Mesenchymal stem cell (in vitro differentiated cells and primary cell): Measurements from ENCODE around the gene ESRRB.

Experiments used
- DNase-seq: peaks from one replicate; pipeline ENCODE4 v3.0.0-alpha.2; 2013
- H2AFZ ChIP-seq: one replicate; pipeline ENCODE4 v1.6.1; 2013; ENCODE audit warnings: low read depth, mild to moderate bottlenecking, control low read depth, inconsistent platforms, low read length, moderate library complexity
- H2AK5ac ChIP-seq: 2 replicates; pipeline ENCODE4 v1.6.1; 2013; ENCODE audit warnings: low read length, moderate library complexity, mild to moderate bottlenecking, inconsistent platforms; ENCODE audit not compliant: severe bottlenecking
- H2BK120ac ChIP-seq: one replicate; pipeline ENCODE4 v1.6.1; 2013; ENCODE audit warnings: low read depth, mild to moderate bottlenecking, inconsistent platforms, low read length, moderate library complexity
- H2BK12ac ChIP-seq, 2 experiments: one replicate each; pipeline ENCODE4 v1.6.1; 2013; ENCODE audit warnings: inconsistent platforms in 2 of 2, low read length in 2 of 2, mild to moderate bottlenecking in 2 of 2, moderate library complexity in 2 of 2, control low read depth in 1 of 2
- H2BK15ac ChIP-seq: one replicate; pipeline ENCODE4 v1.6.1; 2013; ENCODE audit warnings: mild to moderate bottlenecking, low read depth, inconsistent platforms; ENCODE audit not compliant: poor library complexity, severe bottlenecking
- H2BK5ac ChIP-seq: 2 replicates; pipeline ENCODE4 v1.6.1; 2013; ENCODE audit warnings: low read depth, mild to moderate bottlenecking, low read length, control low read depth, inconsistent platforms; ENCODE audit not compliant: poor library complexity, severe bottlenecking
- H3K14ac ChIP-seq, 2 experiments: one replicate each; pipeline ENCODE4 v1.6.1; 2013; ENCODE audit warnings: inconsistent platforms in 2 of 2, low read length in 2 of 2, control low read depth in 1 of 2, mild to moderate bottlenecking in 1 of 2, moderate library complexity in 1 of 2
- H3K18ac ChIP-seq, 2 experiments: one replicate each; pipeline ENCODE4 v1.6.1; 2013; ENCODE audit warnings: inconsistent platforms in 2 of 2, low read length in 2 of 2, control low read depth in 1 of 2, low read depth in 1 of 2, mild to moderate bottlenecking in 1 of 2
- H3K23ac ChIP-seq, 2 experiments: one replicate each; pipeline ENCODE4 v1.6.1; 2013; ENCODE audit warnings: inconsistent platforms in 2 of 2, low read length in 2 of 2, mild to moderate bottlenecking in 2 of 2, moderate library complexity in 2 of 2, control low read depth in 1 of 2
- H3K27ac ChIP-seq: 2 replicates; pipeline ENCODE4 v1.5.1; 2013; ENCODE audit warnings: mild to moderate bottlenecking, moderate library complexity, low read length, control low read depth, inconsistent platforms; ENCODE audit not compliant: poor library complexity, severe bottlenecking
- H3K27me3 ChIP-seq, 2 experiments: 2 replicates each; pipeline versions ENCODE4 v1.6.1 to v1.7.0; 2013; ENCODE audit warnings: low read length in 2 of 2, mild to moderate bottlenecking in 2 of 2, moderate library complexity in 2 of 2, control low read depth in 1 of 2, inconsistent platforms in 1 of 2; ENCODE audit not compliant: control insufficient read depth in 1 of 2, insufficient read depth in 1 of 2
- H3K36me3 ChIP-seq, 2 experiments: 2 replicates each; pipeline versions ENCODE4 v1.6.1 to v1.7.0; 2013; ENCODE audit warnings: low read length in 2 of 2, control low read depth in 1 of 2, inconsistent platforms in 1 of 2, low read depth in 1 of 2, mild to moderate bottlenecking in 1 of 2; ENCODE audit not compliant: insufficient read depth in 2 of 2, control insufficient read depth in 1 of 2
- H3K4ac ChIP-seq, 2 experiments: one replicate each; pipeline ENCODE4 v1.6.1; 2013; ENCODE audit warnings: inconsistent platforms in 2 of 2, low read length in 2 of 2, mild to moderate bottlenecking in 2 of 2, moderate library complexity in 2 of 2, control low read depth in 1 of 2, low read depth in 1 of 2
- H3K4me1 ChIP-seq: 2 replicates; pipeline ENCODE4 v1.6.1; 2013; ENCODE audit warnings: low read depth, low read length, control low read depth; ENCODE audit not compliant: control insufficient read depth, insufficient read depth
- H3K4me2 ChIP-seq: 2 replicates; pipeline ENCODE4 v1.6.1; 2013; ENCODE audit warnings: low read length, mild to moderate bottlenecking, inconsistent platforms; ENCODE audit not compliant: poor library complexity, severe bottlenecking
- H3K4me3 ChIP-seq, 2 experiments: 2 replicates each; pipeline versions ENCODE4 v1.5.1 to v1.7.0; 2013; ENCODE audit warnings: low read length in 2 of 2, mild to moderate bottlenecking in 2 of 2, control low read depth in 1 of 2, low read depth in 1 of 2; ENCODE audit not compliant: insufficient read depth in 1 of 2
- H3K79me1 ChIP-seq: replicated peaks from 2 replicates; pipeline ENCODE4 v1.6.1; 2013; ENCODE audit warnings: mild to moderate bottlenecking, control low read depth, low read length, inconsistent platforms; ENCODE audit not compliant: poor library complexity, severe bottlenecking
- H3K9ac ChIP-seq: 2 replicates; pipeline ENCODE4 v1.7.0; 2013; ENCODE audit warnings: mild to moderate bottlenecking, low read length, moderate library complexity
- H3K9me3 ChIP-seq: 2 replicates; pipeline ENCODE4 v1.7.0; 2013; ENCODE audit warnings: mild to moderate bottlenecking, low read length; ENCODE audit not compliant: control insufficient read depth
- H4K8ac ChIP-seq: one replicate; pipeline ENCODE4 v1.6.1; 2013; ENCODE audit warnings: inconsistent platforms, mild to moderate bottlenecking, low read length, moderate library complexity
- H4K91ac ChIP-seq: one replicate; pipeline ENCODE4 v1.6.1; 2013; ENCODE audit warnings: mild to moderate bottlenecking, low read length, inconsistent platforms
- WGBS: methylation state at CpG from one replicate; pipeline ENCODE4 v1.1.7; 2013; ENCODE audit warnings: mixed read lengths; 5-methylcytosine and 5-hydroxymethylcytosine counted together

ESRRB gene

GRCh38 chr14:76396714-76397187, 20.8 kb downstream of the ESRRB start:
- Histone ChIP-seq H3K36me3 (no peaks in the 10 kb centered on the region), H3K4me2 (no peak overlapping the region), H3K14ac (no peak overlapping the region), H3K79me1 (no peaks in the 10 kb centered on the region), H4K8ac (no peak overlapping the region), H4K91ac (no peak overlapping the region), H3K9me3 (no peaks in the 10 kb centered on the region), H2AK5ac (no peak overlapping the region), H2BK120ac (no peak overlapping the region), H3K4ac (no peak overlapping the region), H2BK12ac (no peak overlapping the region), H2BK15ac (no peak overlapping the region), H3K27me3 (peaks cover 17 to 53% of the 10 kb centered on the region in 2 experiments), H3K18ac (no peak overlapping the region), H3K4me3 (no peak overlapping the region), H2BK5ac (no peak overlapping the region), H3K4me1 (no peaks in the 10 kb centered on the region), H3K23ac (no peak overlapping the region), H2AFZ (no peak overlapping the region), H3K27ac (no peak overlapping the region), H3K9ac (no peak overlapping the region)
- 87% methylated on average over 19 of the region's 19 CpGs for WGBS
- no peak for DNase-seq

DNA sequence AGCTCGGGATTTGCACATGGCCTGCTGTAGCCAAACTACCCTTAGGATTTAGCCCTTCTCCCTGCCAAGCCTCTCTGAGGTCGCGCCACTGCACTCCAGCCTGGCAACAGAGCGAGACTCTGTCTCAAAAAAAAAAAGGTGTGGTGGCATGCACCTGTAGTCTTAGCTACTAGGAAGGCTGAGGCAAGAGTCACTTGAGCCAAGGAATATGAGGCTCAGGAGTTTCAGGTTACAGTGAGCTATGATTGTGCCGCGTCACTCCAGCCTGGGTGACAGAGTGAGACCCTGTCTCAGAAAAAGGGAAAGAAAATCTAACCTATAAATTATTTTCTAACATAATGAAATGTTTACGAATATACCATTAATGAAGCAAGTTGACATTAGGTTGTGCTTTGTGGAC, 29.7 kb downstream of the ESRRB start:
- Histone ChIP-seq H3K9me3 (no peaks in the 10 kb centered on the region), H4K91ac (no peak overlapping the region), H2BK5ac (no peak overlapping the region), H3K79me1 (no peaks in the 10 kb centered on the region), H2BK12ac (no peak overlapping the region), H3K9ac (no peak overlapping the region), H3K4me3 (no peak overlapping the region), H2BK15ac (no peak overlapping the region), H3K18ac (no peak overlapping the region), H3K14ac (no peak overlapping the region), H3K27ac (no peak overlapping the region), H3K4me2 (no peak overlapping the region), H2AK5ac (no peak overlapping the region), H2BK120ac (no peak overlapping the region), H4K8ac (no peak overlapping the region), H3K4me1 (no peaks in the 10 kb centered on the region), H3K23ac (no peak overlapping the region), H2AFZ (no peak overlapping the region), H3K27me3 (peaks cover 28 to 42% of the 10 kb centered on the region in 2 experiments), H3K4ac (no peak overlapping the region), H3K36me3 (no peaks in the 10 kb centered on the region)
- WGBS: 79% methylated on average over 6 of the region's 7 CpGs
- no peak for DNase-seq

GRCh38 chr14:76407449-76408150, 31.7 kb downstream of the ESRRB start:
- no peak overlapping the region for H3K9ac ChIP-seq
- no peaks in the 10 kb centered on the region for H3K9me3 ChIP-seq
- no peak overlapping the region for H2AFZ ChIP-seq
- no peak for DNase-seq
- no peaks in the 10 kb centered on the region for H3K4me1 ChIP-seq
- H3K14ac ChIP-seq: no peak overlapping the region
- H3K36me3 ChIP-seq: no peaks in the 10 kb centered on the region
- no peaks in the 10 kb centered on the region for H3K79me1 ChIP-seq
- no peak overlapping the region for H4K8ac ChIP-seq
- no peak overlapping the region for H3K4me2 ChIP-seq
- H3K27me3 ChIP-seq: peaks cover 31 to 54% of the 10 kb centered on the region in 2 experiments
- no peak overlapping the region for H2BK5ac ChIP-seq
- H3K4me3 ChIP-seq: no peak overlapping the region
- WGBS: 72% methylated on average over 9 of the region's 9 CpGs
- no peak overlapping the region for H3K18ac ChIP-seq
- H3K27ac ChIP-seq: no peak overlapping the region
- H2AK5ac ChIP-seq: no peak overlapping the region
- no peak overlapping the region for H3K4ac ChIP-seq
- no peak overlapping the region for H3K23ac ChIP-seq
- no peak overlapping the region for H4K91ac ChIP-seq
- no peak overlapping the region for H2BK15ac ChIP-seq
- H2BK12ac ChIP-seq: no peak overlapping the region
- H2BK120ac ChIP-seq: no peak overlapping the region

DNA sequence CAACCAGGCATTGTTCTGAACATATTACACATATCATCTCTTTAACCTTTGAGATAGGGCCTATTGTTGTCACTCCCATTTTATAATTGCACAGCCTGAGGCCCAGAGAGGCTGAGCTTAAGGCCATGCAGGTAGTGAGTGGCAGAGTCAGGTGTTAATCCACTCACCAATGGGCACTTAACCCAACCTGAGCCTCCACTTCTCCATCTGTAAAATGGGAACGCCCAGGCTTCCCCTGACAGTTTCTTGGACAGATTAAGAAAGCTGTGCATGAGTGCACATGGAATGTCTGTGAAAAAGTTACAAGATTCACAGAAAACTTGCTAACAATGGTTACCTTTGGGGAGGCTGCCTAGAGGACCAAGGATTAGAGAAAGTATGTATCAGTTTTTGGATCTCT, 32.9 kb downstream of the ESRRB start:
- H2BK5ac ChIP-seq: no peak overlapping the region
- H3K4me3 ChIP-seq: no peak overlapping the region
- no peak overlapping the region for H3K9ac ChIP-seq
- H3K27me3 ChIP-seq: peaks cover 37 to 58% of the 10 kb centered on the region in 2 experiments
- H3K36me3 ChIP-seq: no peaks in the 10 kb centered on the region
- DNase-seq: no peak
- H2BK15ac ChIP-seq: no peak overlapping the region
- no peak overlapping the region for H3K27ac ChIP-seq
- H3K4me1 ChIP-seq: no peaks in the 10 kb centered on the region
- no peak overlapping the region for H2AFZ ChIP-seq
- no peak overlapping the region for H3K14ac ChIP-seq
- no peak overlapping the region for H3K4ac ChIP-seq
- H4K91ac ChIP-seq: no peak overlapping the region
- no peak overlapping the region for H2AK5ac ChIP-seq
- no peak overlapping the region for H2BK12ac ChIP-seq
- H3K23ac ChIP-seq: no peak overlapping the region
- H3K4me2 ChIP-seq: no peak overlapping the region
- no peaks in the 10 kb centered on the region for H3K79me1 ChIP-seq
- H2BK120ac ChIP-seq: no peak overlapping the region
- H4K8ac ChIP-seq: no peak overlapping the region
- 64% methylated on average over 1 of the region's 1 CpG for WGBS
- no peaks in the 10 kb centered on the region for H3K9me3 ChIP-seq
- H3K18ac ChIP-seq: no peak overlapping the region
